RKO (cell line): ENCODE results near the gene PNPLA3.

Experiments
- DNase-seq: peaks from one replicate; pipeline ENCODE4 v3.0.0-alpha.2; 2016; ENCODE audit warnings: low spot score

PNPLA3 gene

GRCh38 chr22:43925433-43926348, 2.1 kb downstream of the PNPLA3 start:
- no peak for DNase-seq

GRCh38 chr22:43926349-43926710, 2.7 kb downstream of the PNPLA3 start:
- no peak for DNase-seq

GRCh38 chr22:43928468-43928867, 4.9 kb downstream of the PNPLA3 start:
- no peak for DNase-seq

GRCh38 chr22:43928908-43929307, 5.3 kb downstream of the PNPLA3 start:
- DNase-seq: no peak

- no peak for DNase-seq
Measured at GRCh38 chr22:43931771-43932170, 8.2 kb downstream of the PNPLA3 start.

- no peak for DNase-seq
Measured at GRCh38 chr22:43941449-43941848, 17.8 kb downstream of the PNPLA3 start.

GRCh38 chr22:43944670-43945430, 21.2 kb downstream of the PNPLA3 start:
- no peak for DNase-seq

GRCh38 chr22:43945632-43946383, 22.2 kb downstream of the PNPLA3 start:
- DNase-seq: peak; percentile 25

GRCh38 chr22:43946384-43946667, 22.7 kb downstream of the PNPLA3 start:
- no peak for DNase-seq

GRCh38 chr22:43948836-43949406, 25.3 kb downstream of the PNPLA3 start:
- no peak for DNase-seq

- DNase-seq: no peak
Measured at GRCh38 chr22:43951391-43951790, 27.8 kb downstream of the PNPLA3 start.

- no peak for DNase-seq
Measured at GRCh38 chr22:43951966-43952365, 28.4 kb downstream of the PNPLA3 start.

GRCh38 chr22:43953988-43954785, 30.6 kb downstream of the PNPLA3 start:
- peak; percentile 27 for DNase-seq

- DNase-seq: peak; percentile 91
Measured at GRCh38 chr22:43955040-43955882, 31.7 kb downstream of the PNPLA3 start, which contains the start of gene SAMM50. TSS of gene SAMM50 (plus strand) at chr22:43955442. CDS start at chr22:43955578, 136 bp downstream.

GRCh38 chr22:43955883-43956782, 32.5 kb downstream of the PNPLA3 start:
- peak; percentile 13 for DNase-seq

- DNase-seq: no peak
Measured at GRCh38 chr22:43956805-43957463, 33.3 kb downstream of the PNPLA3 start.

- no peak for DNase-seq
Measured at GRCh38 chr22:43957871-43958270, 34.3 kb downstream of the PNPLA3 start.

GRCh38 chr22:43964314-43964857, 40.8 kb downstream of the PNPLA3 start:
- no peak for DNase-seq
